Lung (tissue), 12 donors: ENCODE measurements around the gene DHRS13. TPM values are rescaled to one million over a fixed set of nuclear protein-coding genes. Genes with fewer than 3 reads are reported as not detected.

Experiments used
- ATAC-seq: fragments of 200-7000 bp; cut with Tn5 transposase; one replicate; pipeline ENCODE4 v1.9.1; 2020; ENCODE audit warnings: moderate number of reproducible peaks; ENCODE audit not compliant: insufficient read depth, low FRiP score
- DNase-seq, 3 donors: peaks; one replicate each; pipeline ENCODE4 v3.0.0-alpha.2; 2013 to 2017
- H3K27ac ChIP-seq, 2 donors: one replicate each; pipeline ENCODE4 v1.5.1; 2013; ENCODE audit warnings: mild to moderate bottlenecking in 2 of 2, moderate library complexity in 2 of 2, control low read depth in 1 of 2, inconsistent platforms in 1 of 2, low read depth in 1 of 2, low read length in 1 of 2
- H3K27me3 ChIP-seq, 3 donors: one replicate each; pipeline ENCODE4 v1.5.1; 2013; ENCODE audit warnings: low read length in 2 of 3; ENCODE audit not compliant: control insufficient read depth in 3 of 3, insufficient read depth in 3 of 3
- H3K36me3 ChIP-seq, 4 donors: one replicate each; pipeline ENCODE4 v1.5.1; 2013; ENCODE audit warnings: low read length in 4 of 4, mild to moderate bottlenecking in 1 of 4, moderate library complexity in 1 of 4; ENCODE audit not compliant: control insufficient read depth in 4 of 4, insufficient read depth in 4 of 4
- H3K4me1 ChIP-seq, 5 donors: one replicate each; pipeline ENCODE4 v1.5.1; 2013; ENCODE audit warnings: low read length in 5 of 5, mild to moderate bottlenecking in 2 of 5, moderate library complexity in 1 of 5; ENCODE audit not compliant: control insufficient read depth in 5 of 5, insufficient read depth in 5 of 5
- H3K4me3 ChIP-seq: one replicate; pipeline ENCODE4 v1.5.1; 2013; ENCODE audit warnings: mild to moderate bottlenecking, control low read depth, moderate library complexity
- H3K9ac ChIP-seq, 2 donors: one replicate each; pipeline ENCODE4 v1.5.1; 2013; ENCODE audit warnings: low read length in 2 of 2, control low read depth in 1 of 2; ENCODE audit not compliant: insufficient read depth in 1 of 2
- H3K9me3 ChIP-seq, 4 donors: one replicate each; pipeline ENCODE4 v1.5.1; 2013; ENCODE audit warnings: low read length in 3 of 4, mild to moderate bottlenecking in 1 of 4, moderate library complexity in 1 of 4; ENCODE audit not compliant: control insufficient read depth in 4 of 4, insufficient read depth in 3 of 4
- CTCF ChIP-seq: IDR thresholded peaks from 2 replicates; pipeline ENCODE4 v1.5.1; 2012; ENCODE audit warnings: mild to moderate bottlenecking; ENCODE audit errors: control extremely low read depth, extremely low read depth
- WGBS, 2 donors: extraction: QIAGEN DNeasy Blood & Tissue Kit; methylation state at CpG; one replicate each; pipeline ENCODE4 v1.1.7; 2013; 5-methylcytosine and 5-hydroxymethylcytosine counted together
- polyA plus RNA-seq, 2 donors: library from polyadenylated mRNA; stranded (reverse); fragments of 200-250 nt; gene quantifications; one replicate each; pipeline ENCODE4 v1.2.1, GENCODE V29; 2013
- total RNA-seq, 2 donors: library from RNA; depleted of rRNA in 1 of 2; stranded (reverse); fragments of >200 nt in 1 of 2; gene quantifications; one replicate each; pipeline ENCODE4 v1.2.1, GENCODE V29; 2014 to 2021
- donor health status: control.
- donor health status: control.
- donor health status: Bipolar disorder and iron deficiency.
- donor health status: healthy.
- donor health status: DM: yes; HTN: yes; CAD: no.

The DHRS13 gene
- total and polyA plus RNA-seq, 4 donors = 10.5 to 29.9 (median 17.4) TPM

- 95 to 96% methylated on average over 4 of the region's 4 CpGs for WGBS, 2 donors
- H3K9me3 ChIP-seq = no peaks in the 10 kb centered on the region
- H3K36me3 ChIP-seq = peaks cover 0 to 73% (median 30%) of the 10 kb centered on the region in 4 donors
- no peak for DNase-seq
- no peak for ATAC-seq
- H3K4me1 ChIP-seq = no peaks in the 10 kb centered on the region
- TF ChIP-seq CTCF = no peak
- no peaks in the 10 kb centered on the region for H3K27me3 ChIP-seq
- no peak overlapping the region for H3K4me3 ChIP-seq
- H3K9ac ChIP-seq = no peak overlapping the region
- no peak overlapping the region for H3K27ac ChIP-seq
Observed at GRCh38 chr17:28885363-28885762, 17.5 kb downstream of the DHRS13 start.

GRCh38 chr17:28883967-28884702 is 18.7 kb downstream of the DHRS13 start:
- no peak overlapping the region for H3K9ac ChIP-seq
- TF ChIP-seq CTCF = no peak
- no peak overlapping the region for H3K27ac ChIP-seq
- H3K4me1 ChIP-seq = no peaks in the 10 kb centered on the region
- ATAC-seq (no peak), DNase-seq (no peak)
- no peaks in the 10 kb centered on the region for H3K9me3 ChIP-seq
- WGBS, 2 donors = 90 to 91% methylated on average over 27 of the region's 27 CpGs
- H3K4me3 ChIP-seq = no peak overlapping the region
- peaks cover 2 to 86% (median 36%) of the 10 kb centered on the region in 4 donors for H3K36me3 ChIP-seq
- H3K27me3 ChIP-seq = no peaks in the 10 kb centered on the region

- no peak overlapping the region for H3K27ac ChIP-seq
- no peak overlapping the region for H3K4me3 ChIP-seq
- H3K9ac ChIP-seq = no peak overlapping the region
- WGBS, 2 donors = 94 to 96% methylated on average over 18 of the region's 18 CpGs
- no peak for TF ChIP-seq CTCF
- DNase-seq = no peak
- no peaks in the 10 kb centered on the region for H3K27me3 ChIP-seq
- no peak for ATAC-seq
- no peaks in the 10 kb centered on the region for H3K4me1 ChIP-seq
- peaks cover 2 to 78% (median 34%) of the 10 kb centered on the region in 4 donors for H3K36me3 ChIP-seq
- no peaks in the 10 kb centered on the region for H3K9me3 ChIP-seq
Observed at GRCh38 chr17:28882154-28882895, 20.6 kb downstream of the DHRS13 start.
